T-helper 1 cell treated with Interleukin-12 subunit alpha and Interleukin-12 subunit beta and Interleukin-4 antibody, amounts not matched to agents 30 μg/mL and 1 μg/mL, for 36 hours (primary cell): Measurements from ENCODE around the gene IGSF9B.

Experiments used
- H3K27ac Mint-ChIP-seq: one replicate; pipeline ENCODE4 v1.8.0; 2021; ENCODE audit warnings: mild to moderate bottlenecking, mixed read lengths
- H3K27me3 Mint-ChIP-seq: one replicate; pipeline ENCODE4 v1.8.0; 2021; ENCODE audit warnings: low read depth, mixed read lengths
- H3K36me3 Mint-ChIP-seq: one replicate; pipeline ENCODE4 v1.8.0; 2021; ENCODE audit warnings: low read depth, mixed read lengths
- H3K4me1 Mint-ChIP-seq: one replicate; pipeline ENCODE4 v1.8.0; 2021; ENCODE audit warnings: low read depth, mixed read lengths
- H3K4me3 Mint-ChIP-seq: one replicate; pipeline ENCODE4 v1.8.0; 2021; ENCODE audit warnings: mild to moderate bottlenecking, moderate library complexity, mixed read lengths
- H3K9me3 Mint-ChIP-seq: one replicate; pipeline ENCODE4 v1.8.0; 2021; ENCODE audit warnings: mixed read lengths

Gene IGSF9B

DNA sequence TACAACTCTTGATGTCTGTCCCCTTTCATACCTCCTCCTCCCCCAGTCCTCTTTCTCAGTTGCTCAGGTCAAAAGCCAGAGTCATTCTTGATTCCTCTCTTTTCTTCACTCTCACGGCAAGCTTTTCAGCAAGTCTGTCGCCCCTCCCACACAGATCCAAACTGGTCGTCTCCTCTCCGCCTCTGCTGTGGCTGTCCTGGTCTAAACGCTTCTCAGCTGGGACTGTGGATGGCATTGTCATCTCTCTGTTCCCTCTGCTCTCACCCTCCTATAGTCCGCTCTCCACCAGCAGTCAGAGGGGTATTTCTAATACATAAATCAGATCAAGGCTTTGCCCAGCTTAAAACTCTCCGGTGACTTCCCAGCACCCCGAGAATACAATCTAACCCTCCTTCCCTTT lies 64.6 kb downstream of the IGSF9B start:
- no peaks in the 10 kb centered on the region for H3K4me1 Mint-ChIP-seq
- no peak overlapping the region for H3K27ac Mint-ChIP-seq
- no peaks in the 10 kb centered on the region for H3K36me3 Mint-ChIP-seq
- no peaks in the 10 kb centered on the region for H3K9me3 Mint-ChIP-seq
- no peak overlapping the region for H3K4me3 Mint-ChIP-seq
- no peaks in the 10 kb centered on the region for H3K27me3 Mint-ChIP-seq

DNA sequence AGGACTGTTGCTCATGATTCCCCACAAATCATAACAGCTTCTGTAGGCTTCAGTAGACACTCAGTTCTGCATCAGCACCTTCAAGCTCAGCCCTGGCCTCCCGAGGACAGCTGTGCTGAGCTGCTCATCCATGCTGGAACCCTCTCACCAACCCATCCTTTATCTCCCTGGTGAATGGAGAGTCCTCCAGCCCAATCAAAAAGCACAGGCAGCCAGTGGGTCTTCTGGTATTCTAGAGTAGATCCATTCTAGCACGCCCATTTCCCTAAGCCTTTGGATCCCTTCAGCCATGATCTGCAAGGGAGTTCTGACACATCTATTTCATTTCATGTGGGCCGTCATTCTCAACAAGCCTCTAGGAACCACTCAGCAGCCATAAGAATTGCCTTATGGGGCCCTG lies 66.9 kb downstream of the IGSF9B start:
- no peaks in the 10 kb centered on the region for H3K4me1 Mint-ChIP-seq
- H3K36me3 Mint-ChIP-seq: no peaks in the 10 kb centered on the region
- no peak overlapping the region for H3K4me3 Mint-ChIP-seq
- H3K9me3 Mint-ChIP-seq: no peaks in the 10 kb centered on the region
- no peaks in the 10 kb centered on the region for H3K27me3 Mint-ChIP-seq
- no peak overlapping the region for H3K27ac Mint-ChIP-seq

- Mint-ChIP-seq H3K9me3 (no peaks in the 10 kb centered on the region), H3K4me1 (no peaks in the 10 kb centered on the region), H3K4me3 (no peak overlapping the region), H3K36me3 (no peaks in the 10 kb centered on the region), H3K27ac (no peak overlapping the region), H3K27me3 (peaks cover 5% of the 10 kb centered on the region)
Measured at GRCh38 chr11:133889188-133889587, 67.6 kb downstream of the IGSF9B start.

DNA sequence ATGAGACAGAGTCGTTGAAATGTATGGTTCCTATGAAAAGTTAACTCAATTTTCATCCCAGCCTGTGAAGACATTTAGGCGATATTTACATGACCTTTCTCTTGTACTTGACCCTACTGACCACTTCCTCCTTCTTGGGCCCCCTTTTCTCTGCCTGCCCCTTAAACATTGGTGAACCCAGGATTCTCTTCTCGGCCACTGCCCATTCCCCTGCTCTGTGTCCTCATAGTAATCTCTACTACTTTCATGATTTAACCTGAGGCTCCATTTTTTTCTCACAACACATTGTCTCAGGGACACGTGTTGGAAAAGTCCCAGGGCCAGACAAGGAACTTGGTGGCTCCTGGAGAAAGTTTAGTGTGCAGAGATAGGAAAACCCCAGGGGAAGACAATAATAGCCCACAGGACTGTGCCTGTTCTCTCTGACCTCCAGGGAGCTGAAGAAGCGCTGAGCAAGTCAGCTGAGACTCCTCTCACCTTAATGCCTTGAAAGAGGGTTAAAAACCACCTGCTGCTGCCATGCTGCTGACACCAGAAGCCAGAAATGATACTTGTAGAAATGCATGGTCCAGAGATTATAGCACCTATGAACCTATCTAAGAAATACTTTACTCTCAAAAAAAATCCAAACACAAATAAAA lies 69.0 kb downstream of the IGSF9B start:
- Mint-ChIP-seq H3K27me3 (peaks cover 12% of the 10 kb centered on the region), H3K27ac (no peak overlapping the region), H3K9me3 (peaks cover 6% of the 10 kb centered on the region), H3K4me3 (no peak overlapping the region), H3K4me1 (no peaks in the 10 kb centered on the region), H3K36me3 (no peaks in the 10 kb centered on the region)

- no peaks in the 10 kb centered on the region for H3K36me3 Mint-ChIP-seq
- no peak overlapping the region for H3K4me3 Mint-ChIP-seq
- no peaks in the 10 kb centered on the region for H3K4me1 Mint-ChIP-seq
- H3K9me3 Mint-ChIP-seq: peaks cover 12% of the 10 kb centered on the region
- H3K27ac Mint-ChIP-seq: no peak overlapping the region
- H3K27me3 Mint-ChIP-seq: peaks cover 19% of the 10 kb centered on the region
Measured at GRCh38 chr11:133886029-133886428, 70.7 kb downstream of the IGSF9B start.

DNA sequence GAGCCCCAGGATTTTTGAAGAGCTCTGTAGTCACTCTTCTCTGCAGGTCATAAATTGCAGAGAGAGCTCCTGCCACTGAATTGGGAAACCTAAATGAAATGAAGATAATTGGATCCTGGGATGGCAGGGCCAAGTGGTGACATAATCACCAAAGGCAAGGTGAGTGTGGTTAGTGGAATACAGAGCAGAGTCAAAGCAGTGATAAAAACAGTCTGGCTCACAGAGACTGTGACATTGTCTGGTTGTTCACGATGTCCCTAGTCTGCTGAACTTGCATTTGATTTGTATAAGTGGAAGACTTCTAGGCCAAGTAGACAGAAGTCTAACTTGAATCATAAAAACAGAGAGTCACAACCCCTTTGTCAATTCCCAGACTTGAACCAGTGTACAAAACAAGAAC lies 84.6 kb downstream of the IGSF9B start:
- no peak overlapping the region for H3K27ac Mint-ChIP-seq
- H3K4me1 Mint-ChIP-seq: no peaks in the 10 kb centered on the region
- H3K9me3 Mint-ChIP-seq: no peaks in the 10 kb centered on the region
- no peaks in the 10 kb centered on the region for H3K36me3 Mint-ChIP-seq
- no peak overlapping the region for H3K4me3 Mint-ChIP-seq
- H3K27me3 Mint-ChIP-seq: peaks cover 6% of the 10 kb centered on the region

GRCh38 chr11:133867456-133867855 lies 89.3 kb downstream of the IGSF9B start:
- H3K4me1 Mint-ChIP-seq: no peaks in the 10 kb centered on the region
- no peak overlapping the region for H3K27ac Mint-ChIP-seq
- H3K4me3 Mint-ChIP-seq: no peak overlapping the region
- H3K9me3 Mint-ChIP-seq: no peaks in the 10 kb centered on the region
- H3K27me3 Mint-ChIP-seq: peaks cover 9% of the 10 kb centered on the region
- no peaks in the 10 kb centered on the region for H3K36me3 Mint-ChIP-seq

GRCh38 chr11:133865466-133865865 lies 91.3 kb downstream of the IGSF9B start:
- Mint-ChIP-seq H3K9me3 (no peaks in the 10 kb centered on the region), H3K4me1 (no peaks in the 10 kb centered on the region), H3K4me3 (no peak overlapping the region), H3K27ac (no peak overlapping the region), H3K36me3 (no peaks in the 10 kb centered on the region), H3K27me3 (peaks cover 12% of the 10 kb centered on the region)

DNA sequence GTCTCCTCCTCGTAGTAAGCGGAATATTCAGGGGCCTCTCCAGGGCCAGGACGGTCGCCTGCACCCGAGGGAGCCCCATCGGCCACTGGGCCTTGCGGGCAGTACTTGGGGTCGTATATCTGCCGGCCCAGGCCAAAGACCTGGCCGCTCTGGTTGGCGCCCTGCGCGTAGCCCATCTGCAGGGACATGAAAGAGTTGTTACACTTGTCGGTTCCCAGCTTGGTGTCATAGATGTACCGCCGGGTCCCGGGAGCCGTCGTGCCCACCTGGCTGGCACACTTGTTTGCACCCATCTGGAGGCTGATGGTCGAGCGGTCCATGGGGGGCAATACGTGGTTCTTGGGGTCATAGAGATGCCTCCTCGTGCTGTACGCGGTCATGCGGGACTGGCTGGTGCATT lies 92.0 kb downstream of the IGSF9B start:
- no peak overlapping the region for H3K27ac Mint-ChIP-seq
- H3K27me3 Mint-ChIP-seq: peaks cover 15% of the 10 kb centered on the region
- no peaks in the 10 kb centered on the region for H3K9me3 Mint-ChIP-seq
- no peak overlapping the region for H3K4me3 Mint-ChIP-seq
- no peaks in the 10 kb centered on the region for H3K36me3 Mint-ChIP-seq
- no peaks in the 10 kb centered on the region for H3K4me1 Mint-ChIP-seq

- H3K4me3 Mint-ChIP-seq: no peak overlapping the region
- H3K27me3 Mint-ChIP-seq: peaks cover 32% of the 10 kb centered on the region
- H3K36me3 Mint-ChIP-seq: no peaks in the 10 kb centered on the region
- no peaks in the 10 kb centered on the region for H3K9me3 Mint-ChIP-seq
- no peak overlapping the region for H3K27ac Mint-ChIP-seq
- H3K4me1 Mint-ChIP-seq: no peaks in the 10 kb centered on the region
Measured at GRCh38 chr11:133860151-133860550, 96.6 kb downstream of the IGSF9B start.
